HCT116 (cell line): ENCODE results near the gene ATP6AP1. TPM values are rescaled to one million over a fixed set of nuclear protein-coding genes. Genes with fewer than 3 reads are reported as not detected.

Experiments used
- ATAC-seq: fragments of 200-7000 bp; cut with Tn5 transposase; 2 replicates; pipeline ENCODE4 v1.9.1; 2020; ENCODE audit warnings: mild to moderate bottlenecking, moderate library complexity
- BruUV-seq: library from RNA; stranded (reverse); fragments of 400-500 nt; replicated peaks from 2 replicates; lab custom pipeline; 2021; lab: Mats Ljungman, UMichigan
- CTCF ChIA-PET: fragments of 300-600 bp; sonication (Branson Sonifier 250); formaldehyde crosslinking; loops from one replicate; lab custom pipeline; 2021; ENCODE audit warnings: antibody characterized with exemption; lab: Charles Lee
- POLR2A ChIA-PET: fragments of 300-600, 350-600 bp; sonication (Branson Sonifier 250); formaldehyde crosslinking; loops from one replicate; lab custom pipeline; 2021; ENCODE audit warnings: antibody characterized with exemption; lab: Charles Lee
- RAD21 ChIA-PET, 2 experiments: fragments of 300-600 bp; sonication (Branson Sonifier 250); formaldehyde crosslinking; loops; one replicate each; lab custom pipeline; 2023; ENCODE audit warnings: low total read pairs in 2 of 2; ENCODE audit not compliant: uncharacterized antibody in 2 of 2, unreplicated experiment in 2 of 2, low non-redundant PET in 1 of 2; lab: Charles Lee
- DNase-seq: peaks from one replicate; pipeline ENCODE4 v3.0.0-alpha.2; 2010; ENCODE audit warnings: low read depth, low spot score
- H2AFZ ChIP-seq: fragments of 200-600 bp; shearing (Covaris generic), sonication (generic); 2 replicates; pipeline ENCODE4 v1.6.1; 2017; ENCODE audit warnings: low read depth, mixed run types, mixed read lengths, antibody characterized with exemption, low read length; ENCODE audit not compliant: poor library complexity, severe bottlenecking
- H3K27ac ChIP-seq: 2 replicates; pipeline ENCODE4 v1.5.1; 2012; ENCODE audit warnings: low read depth, low read length
- H3K27me3 ChIP-seq: fragments of 200-600 bp; sonication (generic); 2 replicates; pipeline ENCODE4 v1.6.1; 2016; ENCODE audit warnings: mixed run types, low read length, mixed read lengths; ENCODE audit not compliant: insufficient read depth
- H3K36me3 ChIP-seq, 2 experiments: fragments of 200-500 bp in 1 of 2; fragments of 200-600 bp in 1 of 2; sonication (Bioruptor generic) in 1 of 2; sonication (generic) in 1 of 2; 2 replicates each; pipeline versions ENCODE4 v1.5.1 to v1.6.1; 2014 to 2016; ENCODE audit warnings: low read length in 2 of 2, inconsistent platforms in 1 of 2, mixed read lengths in 1 of 2, mixed run types in 1 of 2; ENCODE audit not compliant: insufficient read depth in 2 of 2, control insufficient read depth in 1 of 2
- H3K4me1 ChIP-seq, 2 experiments: fragments of 200-600 bp in 1 of 2; sonication (generic) in 1 of 2; 2 replicates each; pipeline versions ENCODE4 v1.5.1 to v1.6.1; 2012 to 2017; ENCODE audit warnings: low read length in 2 of 2, inconsistent platforms in 1 of 2, mild to moderate bottlenecking in 1 of 2, mixed read lengths in 1 of 2, mixed run types in 1 of 2, moderate library complexity in 1 of 2; ENCODE audit not compliant: insufficient read depth in 2 of 2, control insufficient read depth in 1 of 2
- H3K4me2 ChIP-seq: fragments of 200-600 bp; sonication (generic); 2 replicates; pipeline ENCODE4 v1.6.1; 2017; ENCODE audit warnings: mixed run types, low read length, mixed read lengths
- H3K4me3 ChIP-seq, 2 experiments: fragments of 200-600 bp in 1 of 2; sonication (generic) in 1 of 2; replicated peaks in 1 of 2; 2 replicates each; pipeline ENCODE4 v1.5.1; 2011 to 2016; ENCODE audit warnings: low read length in 2 of 2, control low read depth in 1 of 2, low read depth in 1 of 2, mild to moderate bottlenecking in 1 of 2, mixed read lengths in 1 of 2, mixed run types in 1 of 2
- H3K79me2 ChIP-seq: fragments of 200-600 bp; sonication (generic); 2 replicates; pipeline ENCODE4 v1.6.1; 2017; ENCODE audit warnings: mild to moderate bottlenecking, mixed run types, low read length, moderate library complexity, mixed read lengths; ENCODE audit not compliant: insufficient read depth
- H3K9ac ChIP-seq: fragments of 200-600 bp; sonication (generic); 2 replicates; pipeline ENCODE4 v1.6.1; 2016; ENCODE audit warnings: low read length, mixed read lengths
- H3K9me2 ChIP-seq: fragments of 200-600 bp; sonication (generic), shearing (Covaris generic); 2 replicates; pipeline ENCODE4 v1.6.1; 2017; ENCODE audit warnings: mixed run types, mild to moderate bottlenecking, moderate library complexity; ENCODE audit not compliant: insufficient read depth
- H3K9me3 ChIP-seq, 2 experiments: fragments of 200-500 bp in 1 of 2; fragments of 200-600 bp in 1 of 2; sonication (Bioruptor generic) in 1 of 2; sonication (generic) in 1 of 2; 2 replicates each; pipeline ENCODE4 v1.6.1; 2014 to 2017; ENCODE audit warnings: low read length in 2 of 2, mixed read lengths in 2 of 2, inconsistent platforms in 1 of 2, low read depth in 1 of 2, mild to moderate bottlenecking in 1 of 2, mixed run types in 1 of 2, moderate library complexity in 1 of 2; ENCODE audit not compliant: control insufficient read depth in 1 of 2, insufficient read depth in 1 of 2
- H4K20me1 ChIP-seq: fragments of 200-600 bp; sonication (generic), shearing (Covaris generic); 2 replicates; pipeline ENCODE4 v1.6.1; 2017; ENCODE audit warnings: mixed run types, mild to moderate bottlenecking, moderate library complexity; ENCODE audit not compliant: insufficient read depth
- ATF3 ChIP-seq: IDR thresholded peaks from 2 replicates; pipeline ENCODE4 v1.6.1; 2012
- EGR1 ChIP-seq: IDR thresholded peaks from 2 replicates; pipeline ENCODE4 v1.6.1; 2012; ENCODE audit warnings: low read depth
- ELF1 ChIP-seq: IDR thresholded peaks from 2 replicates; pipeline ENCODE4 v1.6.1; 2012; ENCODE audit warnings: low read depth, borderline replicate concordance
- EZH2phosphoT487 ChIP-seq: fragments of 200-600 bp; IDR thresholded peaks from 2 replicates; pipeline ENCODE4 v1.6.1; 2018; ENCODE audit warnings: antibody characterized with exemption, borderline replicate concordance
- FOSL1 ChIP-seq: IDR thresholded peaks from 2 replicates; pipeline ENCODE4 v1.6.1; 2012; ENCODE audit warnings: low read depth
- JUND ChIP-seq: IDR thresholded peaks from 2 replicates; pipeline ENCODE4 v1.6.1; 2012
- POLR2A ChIP-seq: IDR thresholded peaks from 2 replicates; pipeline ENCODE4 v1.7.0; 2011; ENCODE audit warnings: borderline replicate concordance; ENCODE audit not compliant: insufficient read depth, insufficient read length; ENCODE audit errors: extremely low read depth
- REST ChIP-seq: IDR thresholded peaks from 2 replicates; pipeline ENCODE4 v1.6.1; 2012; ENCODE audit warnings: low read depth
- SIN3A ChIP-seq: IDR thresholded peaks from 2 replicates; pipeline ENCODE4 v1.6.1; 2012; ENCODE audit warnings: low read depth
- SRF ChIP-seq: IDR thresholded peaks from 2 replicates; pipeline ENCODE4 v1.6.1; 2012; ENCODE audit warnings: low read depth
- YY1 ChIP-seq: IDR thresholded peaks from 2 replicates; pipeline ENCODE4 v1.6.1; 2011; ENCODE audit warnings: low read length, low read depth, moderate library complexity, mild to moderate bottlenecking; ENCODE audit not compliant: insufficient replicate concordance; ENCODE audit errors: extremely low read depth
- ZFX ChIP-seq: fragments of 450-650 bp; IDR thresholded peaks from 2 replicates; pipeline ENCODE4 v1.6.1; 2017
- intact Hi-C: fragments of 100-400 bp; cut with micrococcal nuclease; formaldehyde crosslinking; loops from 2 replicates; pipeline ENCODE4 v1.10.0; 2022
- total RNA-seq: library from RNA; stranded (reverse); gene quantifications from one replicate; pipeline ENCODE4 v1.2.1, GENCODE V29; 2021; ENCODE audit not compliant: unreplicated experiment
- TF ChIP-seq, protein P1 (sequence below): IDR thresholded peaks from 2 replicates; pipeline ENCODE4 v1.6.1; 2011; ENCODE audit warnings: mild to moderate bottlenecking, low read length, moderate library complexity; ENCODE audit not compliant: insufficient replicate concordance; ENCODE audit errors: extremely low read depth
- TF ChIP-seq, protein P2 (sequence below): IDR thresholded peaks from 2 replicates; pipeline ENCODE4 v1.6.1; 2012

The ATP6AP1 gene
- total RNA-seq, 1 experiment from 2014 or later: 53.4 TPM

GRCh38 chrX:154417157-154417556 lies 11.3 kb upstream of the ATP6AP1 start:
- intact Hi-C loops: no loop called here
- Histone ChIP-seq H3K27ac (no peak overlapping the region), H3K9me2 (no peaks in the 10 kb centered on the region), H2AFZ (no peak overlapping the region), H3K9me3 (no peaks in the 10 kb centered on the region), H3K4me2 (no peak overlapping the region), H3K4me1 (peaks cover 8 to 13% of the 10 kb centered on the region in 2 experiments), H3K36me3 (no peaks in the 10 kb centered on the region), H4K20me1 (no peaks in the 10 kb centered on the region), H3K4me3 (no peak overlapping the region), H3K79me2 (no peaks in the 10 kb centered on the region), H3K27me3 (no peaks in the 10 kb centered on the region), H3K9ac (no peak overlapping the region)
- ChIA-PET CTCF (no interaction called here), RAD21 (no interaction called here), POLR2A (no interaction called here)
- ATAC-seq (no peak), DNase-seq (no peak)
- no TSS peak for BruUV-seq
- TF ChIP-seq SRF (no peak), JUND (no peak)

DNA sequence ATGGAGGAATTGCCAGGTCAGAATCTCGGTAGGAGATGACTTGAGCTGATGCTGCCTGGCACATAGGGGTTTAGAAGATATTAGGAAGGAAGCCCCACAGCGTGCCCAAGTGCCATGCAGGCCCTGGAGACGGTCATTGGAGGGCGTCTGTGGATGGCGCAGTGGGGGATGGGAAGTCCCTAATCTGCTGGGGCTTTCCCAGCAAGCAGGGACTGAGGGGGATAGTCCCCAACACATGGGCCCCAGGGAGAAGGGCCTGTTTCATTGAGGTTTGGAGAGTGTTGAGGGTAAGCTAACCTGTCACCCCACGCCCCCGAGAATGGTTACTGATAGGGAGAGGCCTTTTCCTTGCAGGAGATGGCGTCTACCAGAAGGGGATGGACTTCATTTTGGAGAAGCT lies 9.3 kb upstream of the ATP6AP1 start:
- CTCF ChIA-PET: no interaction called here
- no peak overlapping the region for H3K4me3 ChIP-seq

More for the DNA sequence above, 9.3 kb upstream of the ATP6AP1 start:
- ATAC-seq (no peak), DNase-seq (no peak)
- TF ChIP-seq REST (no peak), EZH2phosphoT487 (no peak), SIN3A (no peak), POLR2A (no peak), EGR1 (no peak), ZFX (no peak), FOSL1 (no peak), YY1 (no peak), ATF3 (no peak), ELF1 (no peak)
- TF ChIP-seq, protein P1, sequence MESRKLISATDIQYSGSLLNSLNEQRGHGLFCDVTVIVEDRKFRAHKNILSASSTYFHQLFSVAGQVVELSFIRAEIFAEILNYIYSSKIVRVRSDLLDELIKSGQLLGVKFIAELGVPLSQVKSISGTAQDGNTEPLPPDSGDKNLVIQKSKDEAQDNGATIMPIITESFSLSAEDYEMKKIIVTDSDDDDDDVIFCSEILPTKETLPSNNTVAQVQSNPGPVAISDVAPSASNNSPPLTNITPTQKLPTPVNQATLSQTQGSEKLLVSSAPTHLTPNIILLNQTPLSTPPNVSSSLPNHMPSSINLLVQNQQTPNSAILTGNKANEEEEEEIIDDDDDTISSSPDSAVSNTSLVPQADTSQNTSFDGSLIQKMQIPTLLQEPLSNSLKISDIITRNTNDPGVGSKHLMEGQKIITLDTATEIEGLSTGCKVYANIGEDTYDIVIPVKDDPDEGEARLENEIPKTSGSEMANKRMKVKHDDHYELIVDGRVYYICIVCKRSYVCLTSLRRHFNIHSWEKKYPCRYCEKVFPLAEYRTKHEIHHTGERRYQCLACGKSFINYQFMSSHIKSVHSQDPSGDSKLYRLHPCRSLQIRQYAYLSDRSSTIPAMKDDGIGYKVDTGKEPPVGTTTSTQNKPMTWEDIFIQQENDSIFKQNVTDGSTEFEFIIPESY: no peak
- TF ChIP-seq, protein P2, sequence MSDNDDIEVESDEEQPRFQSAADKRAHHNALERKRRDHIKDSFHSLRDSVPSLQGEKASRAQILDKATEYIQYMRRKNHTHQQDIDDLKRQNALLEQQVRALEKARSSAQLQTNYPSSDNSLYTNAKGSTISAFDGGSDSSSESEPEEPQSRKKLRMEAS: no peak
- Histone ChIP-seq H3K9me2 (no peaks in the 10 kb centered on the region), H3K4me1 (no peaks in the 10 kb centered on the region), H3K36me3 (no peaks in the 10 kb centered on the region), H3K9ac (no peak overlapping the region), H3K9me3 (no peaks in the 10 kb centered on the region), H3K4me2 (no peak overlapping the region), H3K79me2 (no peaks in the 10 kb centered on the region), H4K20me1 (no peaks in the 10 kb centered on the region), H3K27ac (no peak overlapping the region), H3K27me3 (no peaks in the 10 kb centered on the region), H2AFZ (no peak overlapping the region)
- BruUV-seq: no TSS peak
- RAD21 ChIA-PET: no interaction called here
- POLR2A ChIA-PET: no interaction called here
- intact Hi-C loops: no loop called here
